Hepatocyte (in vitro differentiated cells): Measurements from ENCODE around the gene OR2T34.

Source experiments
- CTCF ChIP-seq: fragments of 200-600 bp; sonication (generic); IDR thresholded peaks from 2 replicates; pipeline ENCODE4 v1.5.1; 2016; ENCODE audit warnings: antibody characterized with exemption, mild to moderate bottlenecking; ENCODE audit not compliant: poor library complexity
- EZH2 ChIP-seq: fragments of 200-600 bp; sonication (generic); IDR thresholded peaks from 2 replicates; pipeline ENCODE4 v1.6.1; 2016; ENCODE audit warnings: antibody characterized with exemption, mild to moderate bottlenecking, borderline replicate concordance

- TF ChIP-seq CTCF (peak; percentile 31), EZH2 (no peak)
These were observed 48.0 kb upstream of the OR2T34 start for GRCh38 chr1:248622570-248623001.
